K562 (cell line): Measurements from ENCODE around the gene SCEL. TPM values are rescaled to one million over a fixed set of nuclear protein-coding genes. Genes with fewer than 3 reads are reported as not detected.

Source experiments
- ATAC-seq: fragments of 200-7000 bp; cut with Tn5 transposase; 3 replicates; pipeline ENCODE4 v1.9.1; 2020; ENCODE audit warnings: moderate library complexity
- BruUV-seq: library from RNA; stranded (reverse); fragments of 400-500 nt; replicated peaks from 2 replicates; lab custom pipeline; 2021; lab: Mats Ljungman, UMichigan
- CTCF ChIA-PET: fragments of 300-600 bp; formaldehyde crosslinking; extraction: SDS; loops from one replicate; lab custom pipeline; 2021; ENCODE audit warnings: low intra/inter-chr PET ratio; lab: Yijun Ruan, JAX
- POLR2A ChIA-PET: fragments of 300-600, 350-650 bp; sonication (Branson Sonifier 250); formaldehyde crosslinking; extraction: SDS; loops from one replicate; lab custom pipeline; 2021; ENCODE audit warnings: antibody characterized with exemption, inconsistent platforms; lab: Yijun Ruan, JAX
- DNase-seq, 4 experiments: peaks; one replicate each; pipeline versions ENCODE4 v3.0.0 to v3.0.0-alpha.2; 2011 to 2018; ENCODE audit warnings: low spot score in 3 of 4, mixed read lengths in 3 of 4; ENCODE audit errors: extremely low read depth in 1 of 4
- FAIRE-seq: peaks from 2 replicates; lab custom pipeline; 2011; peaks lifted over from hg19 to GRCh38; lab: Jason Lieb, UNC
- H2AFZ ChIP-seq: 2 replicates; pipeline ENCODE4 v1.6.0; 2011; ENCODE audit warnings: low read depth, low read length, control low read depth, inconsistent platforms
- H3K27ac ChIP-seq: fragments of 200-600 bp; 3 replicates; pipeline ENCODE4 v1.8.0; 2011; ENCODE audit warnings: low read depth, mild to moderate bottlenecking, control low read depth, inconsistent platforms, low read length, moderate library complexity, mixed read lengths; ENCODE audit errors: extremely low read depth
- H3K27me3 ChIP-seq, 2 experiments: fragments of 300-600 bp in 1 of 2; 2 replicates in 1 of 2; 3 replicates in 1 of 2; pipeline versions ENCODE4 v1.6.0 to v1.8.0; 2011; ENCODE audit warnings: inconsistent platforms in 2 of 2, low read length in 2 of 2, mild to moderate bottlenecking in 1 of 2, mixed read lengths in 1 of 2, moderate library complexity in 1 of 2; ENCODE audit not compliant: control insufficient read depth in 2 of 2, insufficient read depth in 2 of 2
- H3K36me3 ChIP-seq: fragments of 300-600 bp; 3 replicates; pipeline ENCODE4 v1.8.0; 2011; ENCODE audit warnings: mild to moderate bottlenecking, low read length, inconsistent platforms; ENCODE audit not compliant: control insufficient read depth, insufficient read depth
- H3K4me1 ChIP-seq, 2 experiments: fragments of 200-600 bp in 1 of 2; replicated peaks in 1 of 2; 2 replicates in 1 of 2; 3 replicates in 1 of 2; pipeline versions ENCODE4 v1.5.1 to v1.8.0; 2011; ENCODE audit warnings: inconsistent platforms in 2 of 2, low read length in 2 of 2, mild to moderate bottlenecking in 1 of 2, mixed read lengths in 1 of 2, moderate library complexity in 1 of 2; ENCODE audit not compliant: control insufficient read depth in 2 of 2, insufficient read depth in 2 of 2
- H3K4me2 ChIP-seq: 2 replicates; pipeline ENCODE4 v1.6.1; 2011; ENCODE audit warnings: low read length, control low read depth, inconsistent platforms, mixed read lengths; ENCODE audit not compliant: insufficient read depth
- H3K4me3 ChIP-seq: fragments of 200-600 bp; sonication (generic), shearing (Covaris generic); 2 replicates; pipeline ENCODE4 v1.5.1; 2016; ENCODE audit warnings: control low read depth, inconsistent platforms
- H3K79me2 ChIP-seq: fragments of 200-600 bp; 3 replicates; pipeline ENCODE4 v1.8.0; 2011; ENCODE audit warnings: low read length, inconsistent platforms; ENCODE audit not compliant: control insufficient read depth, insufficient read depth
- H3K9ac ChIP-seq, 2 experiments: 2 replicates each; pipeline versions ENCODE4 v1.6.0 to v1.6.1; 2011; ENCODE audit warnings: low read depth in 2 of 2, low read length in 2 of 2, control low read depth in 1 of 2, inconsistent platforms in 1 of 2, mild to moderate bottlenecking in 1 of 2, mixed read lengths in 1 of 2; ENCODE audit not compliant: insufficient read depth in 1 of 2
- H3K9me1 ChIP-seq: one replicate; pipeline ENCODE4 v1.6.0; 2011; ENCODE audit warnings: inconsistent platforms, mild to moderate bottlenecking, low read length, moderate library complexity; ENCODE audit not compliant: control insufficient read depth, insufficient read depth
- H3K9me3 ChIP-seq: replicated peaks from 2 replicates; pipeline ENCODE4 v1.5.1; 2011; ENCODE audit warnings: low read depth, low read length, inconsistent platforms; ENCODE audit not compliant: control insufficient read depth, insufficient read depth
- H4K20me1 ChIP-seq: replicated peaks from 2 replicates; pipeline ENCODE4 v1.6.1; 2011; ENCODE audit warnings: low read length, inconsistent platforms, mixed read lengths; ENCODE audit not compliant: control insufficient read depth, insufficient read depth
- EGR1 ChIP-seq: fragments of 450-650 bp; conservative IDR thresholded peaks from 2 replicates; pipeline ENCODE4 v1.6.1; 2017; ENCODE audit warnings: mild to moderate bottlenecking
- MTA3 ChIP-seq: fragments of 450-650 bp; formaldehyde crosslinking; IDR thresholded peaks from 2 replicates; pipeline ENCODE4 v1.6.1; 2017; ENCODE audit warnings: mild to moderate bottlenecking, borderline replicate concordance
- PML ChIP-seq: IDR thresholded peaks from 2 replicates; pipeline ENCODE4 v1.6.1; 2012; ENCODE audit warnings: low read length, inconsistent platforms
- YBX1 ChIP-seq: fragments of 450-650 bp; IDR thresholded peaks from 2 replicates; pipeline ENCODE4 v1.7.1; 2016; ENCODE audit warnings: mild to moderate bottlenecking
- WGBS: fragments of 100-300 bp; shearing (Covaris generic); methylation state at CpG from one replicate; pipeline ENCODE4 v1.1.6; 2016; ENCODE audit warnings: low coverage, mixed read lengths; ENCODE audit not compliant: insufficient coverage; ENCODE audit errors: missing lambda C conversion rate; 5-methylcytosine and 5-hydroxymethylcytosine counted together
- in situ Hi-C: fragments of 300-500 bp; cut with MboI; formaldehyde crosslinking; loops from 4 replicates; pipeline ENCODE4 v1.15.0; 2018; ENCODE audit warnings: inconsistent platforms, mixed read lengths
- intact Hi-C: fragments of 100-400 bp; cut with micrococcal nuclease; formaldehyde crosslinking; loops from 2 replicates; pipeline ENCODE4 v1.14.2; 2022
- polyA plus RNA-seq, 8 experiments: library from polyadenylated mRNA; depleted of rRNA in 4 of 8; stranded (reverse) in 5 of 8; unstranded in 3 of 8; fragments of >200 nt; fragmentation: Nextera tagmentation in 2 of 8; fragmentation: Illumina TruSeq in 1 of 8; extraction: Ambion mirVana in 2 of 8; extraction: Trizol in 1 of 8; gene quantifications; 2 replicates each; pipeline versions ENCODE4 v1.2.1 to v1.2.3, GENCODE V29; 2011 to 2014; ENCODE audit warnings: inconsistent platforms in 1 of 8, missing spikeins in 1 of 8
- total RNA-seq, 7 experiments: library from RNA; depleted of rRNA in 6 of 7; stranded (reverse); fragments of >200 nt in 6 of 7; fragmentation: Illumina TruSeq in 2 of 7; extraction: Trizol in 2 of 7; gene quantifications; 2 replicates each; pipeline versions ENCODE4 v1.2.1 to v1.2.3, GENCODE V29; 2011 to 2021; ENCODE audit warnings: low replicate concordance in 1 of 7
- TF ChIP-seq, protein P1 (sequence below): fragments of 250-450 bp; sonication (Bioruptor Pico); IDR thresholded peaks from 2 replicates; pipeline ENCODE4 v1.5.0; 2020; ENCODE audit warnings: mild to moderate bottlenecking

The SCEL gene
- total and polyA plus RNA-seq, 9 of the 15 experiments (the other 6 are each of a cell fraction or from before 2014, with no cell fraction given) = not detected

DNA sequence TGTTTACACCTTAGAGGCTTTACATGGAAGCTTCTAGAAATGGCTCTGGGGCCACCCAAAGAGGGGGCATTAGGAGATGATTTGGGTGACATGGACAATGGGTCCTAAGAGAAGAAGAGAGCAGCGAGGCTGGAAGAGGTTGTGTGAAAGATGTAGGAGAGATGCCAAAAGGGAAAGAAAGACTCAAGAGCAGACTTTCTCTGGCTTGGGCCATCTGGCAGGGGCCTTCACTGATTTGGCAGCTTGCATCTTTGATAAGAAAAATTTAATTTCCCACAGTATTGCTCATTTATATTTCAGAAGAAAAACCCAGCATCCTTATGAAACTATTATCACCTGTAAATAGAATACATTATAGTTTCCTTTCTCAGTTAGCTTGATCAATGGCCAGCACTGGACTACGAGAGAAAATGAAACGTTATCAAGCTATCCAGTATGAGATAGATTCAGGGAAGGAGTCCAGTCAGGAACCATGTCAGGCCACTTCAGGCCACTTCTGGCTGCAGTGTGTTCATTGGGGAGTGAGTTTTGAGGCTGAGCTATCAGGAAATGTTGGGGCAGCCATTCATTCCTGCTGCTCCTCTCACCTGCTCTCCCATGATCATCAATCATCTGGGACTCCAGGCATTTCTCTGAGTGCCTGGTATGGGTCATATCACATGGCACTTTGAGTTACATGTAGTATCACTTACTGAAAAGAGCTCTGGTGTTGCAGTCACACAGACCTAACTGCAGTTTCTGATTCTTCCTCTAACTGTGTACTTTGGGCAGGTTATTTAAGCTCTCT, 10.3 kb downstream of the SCEL start:
- Histone ChIP-seq H3K79me2 (no peaks in the 10 kb centered on the region), H3K4me2 (no peak overlapping the region), H3K9ac (no peak overlapping the region), H3K9me3 (no peaks in the 10 kb centered on the region), H3K4me3 (no peak overlapping the region), H3K4me1 (no peaks in the 10 kb centered on the region)
- intact Hi-C loops (no loop called here), in situ Hi-C loops (no loop called here)
- no peak for ATAC-seq
- DNase-seq = no peak
- FAIRE-seq = no peak
- POLR2A ChIA-PET = interaction anchor here (0.6 kb wide), 1 partner anchor 34 kb away, joined by 3 read pairs; no protein-coding TSS in a partner anchor
- WGBS = 0% methylated on average over 1 of the region's 3 CpGs
- TF ChIP-seq YBX1 (no peak), MTA3 (no peak), EGR1 (no peak), PML (no peak)
- TF ChIP-seq, protein P1, sequence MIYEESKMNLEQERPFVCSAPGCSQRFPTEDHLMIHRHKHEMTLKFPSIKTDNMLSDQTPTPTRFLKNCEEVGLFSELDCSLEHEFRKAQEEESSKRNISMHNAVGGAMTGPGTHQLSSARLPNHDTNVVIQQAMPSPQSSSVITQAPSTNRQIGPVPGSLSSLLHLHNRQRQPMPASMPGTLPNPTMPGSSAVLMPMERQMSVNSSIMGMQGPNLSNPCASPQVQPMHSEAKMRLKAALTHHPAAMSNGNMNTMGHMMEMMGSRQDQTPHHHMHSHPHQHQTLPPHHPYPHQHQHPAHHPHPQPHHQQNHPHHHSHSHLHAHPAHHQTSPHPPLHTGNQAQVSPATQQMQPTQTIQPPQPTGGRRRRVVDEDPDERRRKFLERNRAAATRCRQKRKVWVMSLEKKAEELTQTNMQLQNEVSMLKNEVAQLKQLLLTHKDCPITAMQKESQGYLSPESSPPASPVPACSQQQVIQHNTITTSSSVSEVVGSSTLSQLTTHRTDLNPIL (CRISPR knock-in tag) = no peak
- TF ChIP-seq, all 486 proteins: peak for 0
- Histone ChIP-seq H4K20me1 (no peaks in the 10 kb centered on the region), H3K9me1 (no peaks in the 10 kb centered on the region), H3K36me3 (no peaks in the 10 kb centered on the region), H3K27me3 (0 out of 5 replicates have a peak, but pooled peaks cover 0 to 3% of the 10 kb centered on the region in 2 experiments), H2AFZ (no peak overlapping the region), H3K27ac (no peak overlapping the region)
- CTCF ChIA-PET = no interaction called here
- no TSS peak for BruUV-seq
